AML-193 (cell line): ENCODE results near the gene PLA2G1B.

ENCODE experiments used
- DNase-seq, 2 experiments: peaks; one replicate each; lab custom pipeline; 2025; lab: John Stamatoyannopoulos, UW

Gene PLA2G1B

DNA sequence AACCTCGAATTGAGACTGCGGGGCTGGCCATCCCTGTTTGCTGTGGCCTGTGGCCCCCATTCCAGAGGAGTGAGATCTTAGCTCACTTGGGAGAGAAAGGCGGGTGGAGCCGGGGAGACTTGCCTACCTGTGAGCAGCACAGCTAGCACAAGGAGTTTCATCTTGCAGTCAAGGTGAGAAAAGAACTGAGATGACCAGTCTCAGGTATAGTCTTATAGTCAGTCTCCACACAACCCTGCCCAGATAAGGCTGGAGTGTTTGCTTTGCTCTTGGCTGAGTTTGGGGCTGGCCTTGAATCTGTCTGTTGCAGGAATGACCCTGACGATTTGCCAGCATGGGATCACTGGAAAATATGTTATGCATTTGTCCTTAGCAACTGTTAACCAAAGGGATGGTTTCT, at the start of gene PLA2G1B:
TSS of gene PLA2G1B (minus strand) at position 187 of the 400 bp plus-strand sequence. CDS start at position 161, 26 bp downstream.
- no peak for DNase-seq

GRCh38 chr12:120376934-120377572, 49.5 kb upstream of the PLA2G1B start:
- DNase-seq, result no peak

GRCh38 chr12:120376416-120376815, 48.8 kb upstream of the PLA2G1B start:
- DNase-seq, result no peak

GRCh38 chr12:120376009-120376408, 48.4 kb upstream of the PLA2G1B start:
- DNase-seq, result no peak

DNA sequence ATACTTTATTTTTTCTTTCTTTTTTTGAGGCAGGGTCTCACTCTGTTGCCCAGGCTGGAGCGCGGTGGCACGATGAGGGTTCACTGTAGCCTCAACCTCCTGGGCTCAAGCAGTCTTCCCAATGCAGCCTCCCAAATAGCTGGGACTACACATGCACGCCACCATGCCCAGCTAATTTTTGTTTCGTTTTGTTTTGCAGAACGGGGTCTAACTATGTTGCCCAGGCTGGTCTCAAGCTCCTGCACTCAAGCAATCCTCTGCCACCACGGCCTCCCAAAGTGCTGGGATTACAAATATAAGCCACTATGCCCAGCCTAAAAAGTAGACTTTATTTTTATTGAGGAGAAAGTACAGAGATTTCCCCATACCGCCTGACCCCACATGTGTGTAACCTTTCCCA, 46.1 kb upstream of the PLA2G1B start:
- DNase-seq, result no peak

DNA sequence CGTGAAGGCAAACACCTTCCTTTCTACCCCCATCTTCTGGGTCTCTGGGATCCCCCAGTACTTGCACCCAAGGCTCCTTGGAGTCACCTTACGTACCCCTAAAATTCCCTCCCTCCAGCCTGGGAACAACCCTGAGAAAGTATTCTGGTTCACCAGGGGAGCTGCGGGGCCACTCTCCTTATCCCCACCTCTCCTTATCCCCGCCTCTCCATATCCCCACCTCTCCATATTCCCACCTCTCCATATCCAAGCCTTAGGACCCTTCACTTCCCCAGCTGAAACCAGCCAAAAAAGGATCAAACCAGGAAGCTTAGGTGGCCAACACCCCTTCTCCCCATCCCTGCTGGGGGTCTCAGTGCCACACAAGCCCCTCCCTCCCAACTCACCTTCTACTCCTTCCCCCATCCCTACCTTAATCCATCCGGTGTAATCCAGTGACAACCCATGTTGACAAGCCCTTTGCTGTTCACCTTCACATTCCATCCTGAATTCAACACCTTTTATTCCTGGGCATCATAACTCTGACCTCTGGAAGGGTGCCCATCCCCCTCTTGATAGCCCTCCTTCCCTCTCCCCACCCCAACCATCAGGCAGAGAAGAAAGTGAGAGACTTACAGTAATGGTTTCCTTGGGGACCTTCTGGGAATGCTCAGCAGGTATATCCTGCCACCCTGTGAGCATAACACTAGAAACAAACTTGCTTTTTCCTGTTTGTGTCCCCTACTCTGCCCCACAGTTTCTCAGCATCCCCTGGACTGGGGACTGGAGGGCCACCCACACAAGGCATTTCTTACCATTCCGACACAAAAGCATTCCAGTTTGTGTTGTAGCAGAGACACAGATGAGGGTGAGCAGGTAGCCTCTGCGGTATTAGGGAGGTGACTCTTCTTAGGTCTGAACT, 43.0 kb upstream of the PLA2G1B start:
- DNase-seq, result no peak

GRCh38 chr12:120369603-120370342, 42.2 kb upstream of the PLA2G1B start:
- no peak for DNase-seq

DNA sequence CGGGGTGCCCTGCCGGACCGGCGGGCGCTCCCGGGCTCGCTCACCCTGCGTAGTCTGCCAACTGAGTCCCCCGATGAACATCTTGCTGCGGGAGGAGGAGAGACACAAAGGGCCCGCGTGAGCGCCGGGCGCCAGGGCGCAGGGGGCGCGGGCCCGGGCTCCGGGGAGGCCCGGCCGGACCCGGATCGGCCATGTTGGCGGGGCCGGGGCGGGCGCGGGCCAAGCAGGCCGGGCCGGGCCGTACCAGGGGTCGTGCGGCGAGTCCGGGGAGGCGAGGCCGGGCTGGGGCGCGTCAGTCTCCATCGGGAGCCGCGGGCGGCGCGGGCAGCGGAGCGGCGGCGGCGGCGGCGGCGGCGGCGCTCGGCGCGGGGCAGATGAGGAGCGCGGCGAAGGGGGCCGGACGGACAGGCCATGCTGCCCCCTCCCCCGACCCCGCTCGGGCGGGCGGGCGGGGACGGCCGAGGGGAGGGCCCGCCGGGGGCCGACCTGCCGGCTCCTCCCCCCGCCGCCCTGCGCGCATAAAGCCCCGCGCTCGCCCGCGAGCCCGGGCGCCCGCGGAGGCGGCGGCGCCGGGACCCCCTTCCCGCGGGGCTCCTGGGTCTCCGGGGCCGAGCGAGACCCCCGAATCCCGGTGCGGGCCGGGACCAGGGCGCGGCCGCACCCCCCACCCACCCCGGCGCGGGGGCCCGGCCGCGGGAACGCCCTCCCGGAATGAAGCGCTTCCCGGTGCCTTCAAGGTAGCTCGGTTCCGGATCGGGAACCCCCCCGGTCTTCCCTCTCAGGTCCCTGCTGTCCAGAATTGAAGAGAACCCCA, 41.4 kb upstream of the PLA2G1B start, which contains the start of gene MSI1:
TSS of gene MSI1 (minus strand) at position 376 of the 814 bp plus-strand sequence. CDS start at position 303, 73 bp downstream.
- no peak for DNase-seq

DNA sequence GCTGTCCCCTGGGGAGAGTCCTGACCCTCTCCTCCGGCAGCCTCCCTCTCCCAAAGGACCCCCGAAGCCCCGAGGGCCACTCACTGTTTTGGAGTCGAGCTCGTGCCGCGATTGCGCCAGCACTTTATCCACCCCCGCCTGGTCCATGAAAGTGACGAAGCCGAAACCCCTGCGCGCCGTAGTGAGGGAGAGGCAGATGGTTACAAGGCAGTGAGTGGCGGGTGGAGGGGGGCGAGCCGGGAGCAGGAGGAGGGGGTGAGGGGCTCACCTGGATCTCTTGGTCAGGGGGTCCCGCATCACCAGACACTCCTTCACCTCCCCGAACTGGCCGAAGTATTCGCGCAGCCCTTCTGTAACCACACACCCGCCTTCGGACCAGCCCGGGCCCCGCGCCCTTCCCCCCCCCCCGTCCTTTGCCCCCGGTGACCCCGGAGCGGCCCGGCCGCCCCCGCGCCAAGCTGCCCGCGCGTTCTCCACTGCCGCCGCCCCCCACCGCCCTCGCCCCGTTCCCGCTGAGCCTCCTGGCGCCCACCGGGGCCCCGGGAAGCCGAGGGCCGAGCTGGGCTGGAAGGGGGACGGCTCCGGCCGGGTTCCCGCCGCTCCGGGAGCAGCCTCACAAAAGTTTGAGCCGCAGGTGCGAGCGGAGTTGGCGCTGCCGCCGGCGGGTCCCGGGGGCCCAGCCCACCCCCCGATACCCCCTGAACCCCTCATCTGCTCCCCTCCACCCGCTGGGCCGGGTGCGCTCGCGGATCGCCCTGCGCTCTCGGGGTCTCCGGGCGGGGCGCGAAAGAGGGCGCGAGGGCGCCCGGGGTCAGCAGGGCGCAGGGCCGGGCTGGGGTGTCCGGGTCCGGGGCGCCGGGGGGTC, 40.6 kb upstream of the PLA2G1B start:
- no peak for DNase-seq

DNA sequence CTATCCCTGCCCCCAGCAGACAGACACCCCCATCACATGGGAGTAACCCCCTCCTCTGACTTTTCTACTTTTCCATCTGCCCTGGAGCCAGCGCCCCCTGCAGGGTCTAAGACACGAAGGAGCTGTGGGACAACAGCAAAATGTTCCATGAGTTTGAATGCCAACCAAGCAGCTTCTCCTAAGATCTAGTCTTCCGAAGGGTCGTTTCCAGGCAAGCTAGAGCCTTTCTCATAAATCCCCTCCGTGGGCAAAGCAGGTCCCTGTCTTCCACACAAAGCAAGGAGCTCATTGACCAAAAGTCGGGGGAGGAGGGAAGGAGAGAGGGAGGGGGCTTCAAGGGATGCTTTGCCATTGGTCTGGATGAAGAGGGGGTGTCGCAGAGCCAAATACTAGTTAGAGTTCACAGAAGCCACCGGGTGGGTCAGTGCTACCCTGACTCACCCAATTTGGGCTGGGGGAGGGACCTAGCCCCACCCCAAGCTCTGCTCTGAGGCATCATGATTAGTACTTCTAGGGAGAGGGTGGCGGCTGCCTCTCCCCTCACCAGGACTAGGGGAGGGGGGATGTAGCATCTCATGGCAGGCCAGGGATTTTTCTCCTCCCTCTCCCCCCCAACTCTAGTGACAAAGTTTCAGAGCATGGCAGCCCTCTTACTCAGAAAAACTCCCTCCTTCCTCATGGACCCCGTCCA, 39.8 kb upstream of the PLA2G1B start:
- DNase-seq, result no peak

- DNase-seq, result no peak
Observed at GRCh38 chr12:120366845-120367232, 39.3 kb upstream of the PLA2G1B start.

DNA sequence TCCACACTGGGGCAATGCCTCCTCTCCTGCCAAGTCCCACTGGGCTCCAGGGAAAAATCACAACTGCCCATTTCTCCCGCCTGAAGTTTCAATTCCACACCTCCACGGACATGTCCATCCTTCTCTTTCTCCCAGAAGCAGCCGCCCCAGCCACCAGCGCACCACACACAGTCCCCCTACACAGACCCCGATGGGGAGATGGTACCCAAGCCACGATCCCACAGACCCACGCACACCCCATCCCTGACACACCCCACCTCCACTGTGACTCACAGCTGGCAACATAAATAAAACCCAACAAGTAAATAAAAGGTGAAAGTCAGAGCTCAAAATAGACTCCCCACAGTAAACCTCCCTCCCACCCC, 38.7 kb upstream of the PLA2G1B start:
- DNase-seq, result no peak

GRCh38 chr12:120365675-120366340, 38.2 kb upstream of the PLA2G1B start:
- DNase-seq, result no peak

- no peak for DNase-seq
Observed at GRCh38 chr12:120364487-120364886, 36.9 kb upstream of the PLA2G1B start.

GRCh38 chr12:120363274-120363855, 35.8 kb upstream of the PLA2G1B start:
- DNase-seq, result no peak

- no peak for DNase-seq
Observed at GRCh38 chr12:120362516-120363273, 35.1 kb upstream of the PLA2G1B start.

- DNase-seq, result no peak
Observed at GRCh38 chr12:120361506-120362208, 34.1 kb upstream of the PLA2G1B start.

DNA sequence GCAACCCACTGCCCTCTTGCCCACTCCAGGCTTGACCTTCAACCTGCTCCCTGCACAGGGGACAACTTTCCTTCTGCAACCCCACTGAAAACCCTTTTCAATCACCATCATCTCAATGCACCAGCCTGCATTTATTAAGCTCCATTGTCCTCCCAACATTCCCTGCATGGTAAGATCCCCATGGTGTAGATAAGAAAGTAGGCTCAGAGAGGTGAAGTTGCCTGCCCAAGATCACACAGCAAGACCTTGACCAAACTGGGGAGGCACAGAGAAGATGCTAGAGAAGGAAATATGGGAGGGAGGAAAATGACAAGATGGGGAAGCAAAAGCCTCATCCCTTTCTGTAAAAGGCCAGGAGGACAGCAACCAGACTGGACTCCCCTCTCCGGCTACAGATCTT, 31.5 kb upstream of the PLA2G1B start:
- no peak for DNase-seq
